Hepatocyte (in vitro differentiated cells): ENCODE measurements around the gene CCDC60. TPM values are rescaled to one million over a fixed set of nuclear protein-coding genes. Genes with fewer than 3 reads are reported as not detected.
A peak's percentile ranks its signal among the peaks of the same experiment; 100 is the strongest.

Source experiments
- DNase-seq: peaks from one replicate; pipeline ENCODE4 v3.0.0-alpha.2; 2016; ENCODE audit warnings: low spot score
- H2AFZ ChIP-seq: fragments of 200-600 bp; sonication (generic); 2 replicates; pipeline ENCODE4 v1.6.0; 2016; ENCODE audit warnings: antibody characterized with exemption, mild to moderate bottlenecking
- H3K27ac ChIP-seq: fragments of 200-600 bp; sonication (generic); 2 replicates; pipeline ENCODE4 v1.5.1; 2016; ENCODE audit warnings: mild to moderate bottlenecking
- H3K27me3 ChIP-seq: fragments of 200-600 bp; sonication (generic); 2 replicates; pipeline ENCODE4 v1.6.1; 2016
- H3K36me3 ChIP-seq: fragments of 200-600 bp; sonication (generic); replicated peaks from 2 replicates; pipeline ENCODE4 v1.5.1; 2016; ENCODE audit warnings: low read depth; ENCODE audit not compliant: insufficient read depth
- H3K4me1 ChIP-seq: fragments of 200-600 bp; sonication (generic); 2 replicates; pipeline ENCODE4 v1.5.1; 2016; ENCODE audit warnings: mild to moderate bottlenecking, moderate library complexity; ENCODE audit not compliant: insufficient read depth
- H3K4me2 ChIP-seq: fragments of 200-600 bp; sonication (generic); 2 replicates; pipeline ENCODE4 v1.6.0; 2016
- H3K4me3 ChIP-seq: fragments of 200-600 bp; sonication (generic); 2 replicates; pipeline ENCODE4 v1.5.1; 2016; ENCODE audit warnings: mild to moderate bottlenecking
- H3K79me2 ChIP-seq: fragments of 200-600 bp; sonication (generic); 2 replicates; pipeline ENCODE4 v1.6.0; 2017; ENCODE audit warnings: mild to moderate bottlenecking
- H3K9me2 ChIP-seq: fragments of 200-600 bp; sonication (generic); replicated peaks from 2 replicates; pipeline ENCODE4 v1.6.0; 2017; ENCODE audit warnings: mild to moderate bottlenecking; ENCODE audit not compliant: insufficient read depth
- H3K9me3 ChIP-seq: fragments of 200-600 bp; sonication (generic); 2 replicates; pipeline ENCODE4 v1.5.1; 2016; ENCODE audit warnings: low read depth, mild to moderate bottlenecking
- H4K20me1 ChIP-seq: fragments of 200-600 bp; sonication (generic); 2 replicates; pipeline ENCODE4 v1.6.0; 2016; ENCODE audit warnings: mild to moderate bottlenecking; ENCODE audit not compliant: insufficient read depth, poor library complexity, severe bottlenecking
- EZH2 ChIP-seq: fragments of 200-600 bp; sonication (generic); IDR thresholded peaks from 2 replicates; pipeline ENCODE4 v1.6.1; 2016; ENCODE audit warnings: antibody characterized with exemption, mild to moderate bottlenecking, borderline replicate concordance
- EZH2phosphoT487 ChIP-seq: fragments of 200-600 bp; sonication (generic); IDR thresholded peaks from one replicate; pipeline ENCODE4 v1.6.1; 2018; ENCODE audit warnings: antibody characterized with exemption, mild to moderate bottlenecking, low read depth, moderate library complexity; ENCODE audit not compliant: unreplicated experiment, severe bottlenecking
- WGBS: methylation state at CpG from one replicate; pipeline ENCODE4 v1.1.6; 2016; ENCODE audit warnings: low lambda C conversion rate; ENCODE audit errors: missing lambda C conversion rate; 5-methylcytosine and 5-hydroxymethylcytosine counted together
- polyA plus RNA-seq: library from polyadenylated mRNA; unstranded; fragments of >200 nt; fragmentation: Nextera tagmentation; extraction: Ambion mirVana; gene quantifications from 2 replicates; pipeline ENCODE4 v1.2.1, GENCODE V29; 2016
- total RNA-seq: library from RNA; depleted of rRNA; stranded (reverse); fragments of >200 nt; gene quantifications from 2 replicates; pipeline ENCODE4 v1.2.3, GENCODE V29; 2014
- TF ChIP-seq, protein P1 (sequence below): fragments of 200-600 bp; sonication (generic); IDR thresholded peaks from 2 replicates; pipeline ENCODE4 v1.5.1; 2016; ENCODE audit warnings: antibody characterized with exemption, mild to moderate bottlenecking; ENCODE audit not compliant: poor library complexity

Gene CCDC60
- total and polyA plus RNA-seq, 2 experiments from 2014 or later = 0.47 TPM; not detected in 1

DNA sequence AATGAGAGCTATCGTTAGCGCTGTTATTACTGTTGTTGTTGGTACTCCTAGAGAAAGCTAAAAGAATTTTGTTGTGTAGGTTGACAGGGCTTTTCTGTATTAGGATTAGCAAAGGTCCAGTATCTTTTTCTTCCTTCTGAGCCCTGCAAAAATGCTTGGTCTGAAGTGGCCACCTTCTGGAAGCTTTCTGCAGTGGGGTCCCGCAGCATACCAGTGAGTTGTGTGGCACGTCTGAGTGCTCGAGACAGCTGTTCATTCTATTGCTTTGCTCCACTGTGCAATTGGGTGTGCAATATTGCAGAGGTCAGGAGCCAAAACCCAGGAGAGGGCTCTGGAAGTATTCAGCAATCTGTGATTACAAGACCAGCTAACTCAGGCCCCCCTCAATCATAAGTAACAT, 57.1 kb downstream of the CCDC60 start:
- Histone ChIP-seq H3K27me3 (peaks cover 4% of the 10 kb centered on the region), H3K4me1 (no peaks in the 10 kb centered on the region), H3K4me2 (no peak overlapping the region), H3K27ac (no peak overlapping the region), H3K79me2 (no peaks in the 10 kb centered on the region), H4K20me1 (no peaks in the 10 kb centered on the region), H3K4me3 (no peak overlapping the region), H3K9me3 (no peaks in the 10 kb centered on the region), H2AFZ (no peak overlapping the region), H3K36me3 (no peaks in the 10 kb centered on the region), H3K9me2 (no peaks in the 10 kb centered on the region)
- 84% methylated on average over 5 of the region's 5 CpGs for WGBS
- no peak for DNase-seq
- TF ChIP-seq EZH2 = no peak
- TF ChIP-seq, protein P1, sequence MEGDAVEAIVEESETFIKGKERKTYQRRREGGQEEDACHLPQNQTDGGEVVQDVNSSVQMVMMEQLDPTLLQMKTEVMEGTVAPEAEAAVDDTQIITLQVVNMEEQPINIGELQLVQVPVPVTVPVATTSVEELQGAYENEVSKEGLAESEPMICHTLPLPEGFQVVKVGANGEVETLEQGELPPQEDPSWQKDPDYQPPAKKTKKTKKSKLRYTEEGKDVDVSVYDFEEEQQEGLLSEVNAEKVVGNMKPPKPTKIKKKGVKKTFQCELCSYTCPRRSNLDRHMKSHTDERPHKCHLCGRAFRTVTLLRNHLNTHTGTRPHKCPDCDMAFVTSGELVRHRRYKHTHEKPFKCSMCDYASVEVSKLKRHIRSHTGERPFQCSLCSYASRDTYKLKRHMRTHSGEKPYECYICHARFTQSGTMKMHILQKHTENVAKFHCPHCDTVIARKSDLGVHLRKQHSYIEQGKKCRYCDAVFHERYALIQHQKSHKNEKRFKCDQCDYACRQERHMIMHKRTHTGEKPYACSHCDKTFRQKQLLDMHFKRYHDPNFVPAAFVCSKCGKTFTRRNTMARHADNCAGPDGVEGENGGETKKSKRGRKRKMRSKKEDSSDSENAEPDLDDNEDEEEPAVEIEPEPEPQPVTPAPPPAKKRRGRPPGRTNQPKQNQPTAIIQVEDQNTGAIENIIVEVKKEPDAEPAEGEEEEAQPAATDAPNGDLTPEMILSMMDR = no peak
- TF ChIP-seq EZH2phosphoT487 = no peak

DNA sequence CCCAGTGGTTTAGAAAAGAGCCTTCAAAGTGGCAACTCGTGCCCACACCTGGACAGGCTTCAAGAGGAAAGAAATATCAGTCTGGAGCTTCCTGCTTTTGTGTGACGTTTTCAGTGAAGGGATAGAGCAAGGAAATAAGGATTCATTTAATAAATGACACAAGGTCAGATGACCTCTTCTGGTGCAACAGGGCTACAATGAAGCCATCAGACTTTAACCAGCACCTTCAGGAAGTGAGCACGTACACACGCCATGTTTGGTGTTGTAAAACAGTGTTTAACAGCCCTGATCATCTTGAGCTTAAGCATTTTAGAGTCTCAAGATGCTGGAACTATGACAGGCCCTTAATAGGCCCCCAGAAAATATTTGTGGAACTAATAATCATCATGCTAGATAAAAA, 59.1 kb downstream of the CCDC60 start:
- 64% methylated on average over 4 of the region's 4 CpGs for WGBS
- Histone ChIP-seq H3K27ac (peak overlapping the region; percentile 28), H3K9me3 (no peaks in the 10 kb centered on the region), H3K79me2 (no peaks in the 10 kb centered on the region), H3K4me1 (no peaks in the 10 kb centered on the region), H4K20me1 (no peaks in the 10 kb centered on the region), H3K4me2 (no peak overlapping the region), H3K9me2 (no peaks in the 10 kb centered on the region), H2AFZ (no peak overlapping the region), H3K27me3 (peaks cover 4% of the 10 kb centered on the region), H3K4me3 (no peak overlapping the region), H3K36me3 (no peaks in the 10 kb centered on the region)
- no peak for DNase-seq
- TF ChIP-seq, protein P1 = no peak
- TF ChIP-seq EZH2phosphoT487 = no peak
- no peak for TF ChIP-seq EZH2

DNA sequence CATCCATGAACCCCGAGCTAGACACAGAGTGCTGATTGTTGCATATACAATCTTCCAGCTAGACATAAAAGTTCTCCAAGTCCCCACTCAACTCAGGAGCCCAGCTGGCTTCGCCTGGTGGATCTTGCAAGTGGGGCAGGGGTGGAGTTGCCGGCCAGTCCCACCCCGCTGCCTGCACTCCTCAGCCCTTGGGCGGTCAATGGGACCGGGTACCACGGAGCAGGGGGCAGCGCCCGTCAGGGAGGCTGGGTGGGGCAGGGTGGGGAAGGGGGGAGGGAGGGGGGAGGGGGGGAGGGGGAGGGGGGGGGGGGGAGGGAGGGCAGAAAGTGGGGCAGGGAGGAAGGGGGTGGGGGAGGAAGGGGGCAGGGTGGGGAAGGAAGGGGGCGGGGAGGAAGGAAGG, 63.0 kb downstream of the CCDC60 start:
- no peak for DNase-seq
- Histone ChIP-seq H3K27ac (no peak overlapping the region), H4K20me1 (no peaks in the 10 kb centered on the region), H3K9me3 (no peaks in the 10 kb centered on the region), H3K79me2 (no peaks in the 10 kb centered on the region), H2AFZ (no peak overlapping the region), H3K4me1 (no peaks in the 10 kb centered on the region), H3K9me2 (no peaks in the 10 kb centered on the region), H3K4me2 (no peak overlapping the region), H3K36me3 (no peaks in the 10 kb centered on the region), H3K27me3 (no peaks in the 10 kb centered on the region), H3K4me3 (no peak overlapping the region)
- WGBS = 91% methylated on average over 9 of the region's 10 CpGs
- TF ChIP-seq, protein P1 = no peak
- TF ChIP-seq EZH2 (no peak), EZH2phosphoT487 (no peak)

DNA sequence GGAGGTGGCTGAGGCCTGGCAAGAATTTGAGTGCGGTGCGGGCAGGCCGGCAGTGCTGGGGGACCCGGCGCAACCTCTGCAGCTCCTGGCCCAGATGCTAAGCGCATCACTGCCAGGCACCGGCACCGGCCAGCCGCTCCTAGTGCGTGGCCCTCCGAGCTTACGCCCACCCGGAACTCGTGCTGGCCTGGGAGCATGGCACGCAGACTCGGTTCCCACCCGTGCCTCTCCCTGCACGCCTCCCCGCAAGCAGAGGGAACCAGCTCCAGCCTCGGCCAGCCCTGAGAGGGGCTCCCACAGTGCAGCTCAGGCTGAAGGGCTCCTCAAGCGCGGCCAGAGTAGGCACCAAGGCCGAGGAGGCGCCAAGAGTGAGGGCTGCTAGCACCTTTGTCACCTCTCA, 63.7 kb downstream of the CCDC60 start:
- DNase-seq = no peak
- TF ChIP-seq EZH2 (no peak), EZH2phosphoT487 (no peak)
- TF ChIP-seq, protein P1 = no peak
- Histone ChIP-seq H3K36me3 (no peaks in the 10 kb centered on the region), H3K79me2 (no peaks in the 10 kb centered on the region), H3K27ac (no peak overlapping the region), H2AFZ (no peak overlapping the region), H3K4me2 (no peak overlapping the region), H4K20me1 (no peaks in the 10 kb centered on the region), H3K9me3 (no peaks in the 10 kb centered on the region), H3K27me3 (no peaks in the 10 kb centered on the region), H3K4me3 (no peak overlapping the region), H3K4me1 (no peaks in the 10 kb centered on the region), H3K9me2 (no peaks in the 10 kb centered on the region)
- 95% methylated on average over 16 of the region's 24 CpGs for WGBS
